Epidermal melanocyte (primary cell): ENCODE measurements around the gene HIGD1B.

Source experiments
- DNase-seq: peaks from one replicate; pipeline ENCODE4 v3.0.0; 2011; ENCODE audit warnings: low spot score; ENCODE audit not compliant: insufficient read length

HIGD1B gene

DNA sequence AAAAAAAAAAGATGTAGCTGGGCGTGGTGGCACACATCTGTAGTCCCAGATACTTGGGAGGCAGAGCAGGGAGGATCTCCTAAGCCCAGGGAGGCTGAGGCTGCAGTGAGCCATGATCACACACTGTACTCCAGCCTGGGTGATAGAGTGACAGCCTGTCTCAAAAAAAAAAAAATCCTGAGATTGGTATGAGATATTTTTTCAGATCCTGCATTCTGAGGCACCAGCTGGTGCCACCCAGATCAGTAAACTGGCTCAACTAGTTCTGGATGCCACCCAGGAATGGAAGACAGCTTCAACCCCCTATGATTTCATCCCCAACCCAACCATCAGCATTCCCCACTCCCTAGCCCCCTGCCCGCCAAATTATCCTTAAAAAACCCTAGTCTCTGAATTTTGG is 10.5 kb upstream of the HIGD1B start:
- no peak for DNase-seq

DNA sequence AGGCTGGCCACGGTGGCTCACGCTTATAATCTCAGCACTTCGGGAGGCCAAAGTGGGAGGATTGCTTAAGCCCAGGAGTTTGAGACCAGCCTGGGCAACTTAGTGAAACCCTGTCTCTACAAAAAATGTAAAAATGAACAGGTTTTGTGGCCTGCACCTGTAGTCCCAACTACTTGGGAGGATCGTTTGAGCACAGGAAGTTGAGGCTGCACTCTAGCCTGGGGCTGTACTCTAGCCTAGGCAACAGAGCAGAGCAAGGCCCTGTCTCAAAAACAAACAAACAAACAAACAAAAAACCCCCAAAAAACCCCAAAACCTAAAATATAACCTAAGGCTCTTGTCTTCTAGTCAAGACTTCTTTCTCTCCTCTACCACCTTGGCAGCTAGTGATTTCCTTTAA is 7.4 kb upstream of the HIGD1B start:
- DNase-seq: no peak

DNA sequence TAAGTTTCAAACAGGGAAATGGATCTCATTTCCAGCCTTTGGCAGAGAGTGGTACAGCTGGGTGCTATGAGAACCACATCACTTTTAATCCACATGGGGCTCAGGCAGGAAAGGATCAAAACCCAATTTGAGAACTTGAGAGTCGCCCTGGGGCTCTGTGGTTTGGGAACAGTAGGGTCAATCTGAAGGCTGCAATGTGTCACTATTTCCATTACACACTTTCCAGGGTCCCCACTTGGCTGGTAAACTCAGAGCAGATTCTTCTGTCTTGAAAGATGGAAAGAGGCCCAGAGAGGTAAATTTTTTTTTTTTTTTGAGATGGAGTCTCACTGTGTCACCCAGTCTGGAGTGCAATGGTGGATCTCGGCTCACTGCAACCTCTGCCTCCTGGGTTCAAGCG is 6.7 kb upstream of the HIGD1B start:
- no peak for DNase-seq

DNA sequence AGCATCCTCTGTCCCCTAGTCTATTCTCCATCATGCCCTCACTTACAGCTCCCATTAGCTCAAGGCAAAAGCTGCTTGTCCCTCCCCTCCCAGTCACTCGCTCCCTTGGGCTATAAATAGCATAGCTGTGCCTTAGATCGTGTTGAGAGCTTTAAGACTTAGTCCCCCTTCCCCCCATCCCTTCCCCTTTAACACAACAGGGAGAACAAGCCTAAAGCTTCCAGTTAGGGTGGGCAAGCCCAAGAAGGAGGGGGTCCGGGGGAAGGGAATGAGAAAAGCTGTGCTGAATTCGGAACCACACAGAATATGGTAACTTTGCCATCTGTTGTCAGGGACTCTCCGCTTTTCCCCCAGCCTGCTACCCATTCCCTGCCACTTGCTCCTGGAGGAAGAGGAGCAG is 4.9 kb upstream of the HIGD1B start:
- no peak for DNase-seq

DNA sequence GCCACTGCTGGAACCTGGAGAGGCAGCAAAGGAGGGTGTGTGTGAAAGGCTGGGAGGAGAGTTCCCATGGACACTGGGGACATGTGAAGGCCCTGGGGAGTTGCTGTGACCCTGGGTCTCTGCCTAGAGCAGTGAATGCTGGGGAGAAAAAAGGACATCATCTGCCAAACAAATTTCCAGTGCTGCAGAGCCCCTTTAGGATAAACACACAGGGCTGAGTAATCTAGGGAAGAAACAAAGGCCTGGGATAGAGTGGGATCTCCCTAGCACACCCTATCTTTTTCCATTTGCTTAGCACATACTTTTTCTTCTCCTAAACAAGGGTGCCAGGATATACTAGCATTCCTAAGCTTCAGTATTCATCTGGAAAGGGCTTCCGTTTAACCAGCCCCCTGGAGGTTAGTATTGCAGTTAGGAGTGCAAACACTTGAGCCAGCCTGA is 3.3 kb upstream of the HIGD1B start:
- DNase-seq: no peak

DNA sequence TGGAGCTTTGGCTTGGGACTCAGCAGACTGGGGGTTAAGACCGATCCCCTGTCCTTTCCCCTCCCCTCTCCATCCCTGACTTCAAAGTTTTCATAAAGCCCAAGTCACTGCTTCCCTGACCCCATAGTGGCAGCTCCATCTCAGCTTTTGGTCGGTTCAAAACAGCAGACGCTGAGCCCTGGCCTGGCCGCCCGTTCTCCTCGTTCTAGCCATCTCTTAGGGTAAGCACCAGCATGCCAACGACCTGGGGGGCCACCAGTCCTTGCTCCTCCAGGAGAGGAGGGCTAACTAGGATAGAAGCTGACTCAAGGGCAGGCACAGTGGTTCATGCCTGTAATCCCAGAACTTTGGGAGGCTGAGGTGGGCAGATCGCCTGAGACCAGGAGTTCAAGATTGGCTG is 1.5 kb upstream of the HIGD1B start:
- DNase-seq: no peak

- DNase-seq: no peak
These were observed 643 bp downstream of the HIGD1B start for GRCh38 chr17:44848257-44848795.

GRCh38 chr17:44848961-44849489 is 1.3 kb downstream of the HIGD1B start:
- no peak for DNase-seq

DNA sequence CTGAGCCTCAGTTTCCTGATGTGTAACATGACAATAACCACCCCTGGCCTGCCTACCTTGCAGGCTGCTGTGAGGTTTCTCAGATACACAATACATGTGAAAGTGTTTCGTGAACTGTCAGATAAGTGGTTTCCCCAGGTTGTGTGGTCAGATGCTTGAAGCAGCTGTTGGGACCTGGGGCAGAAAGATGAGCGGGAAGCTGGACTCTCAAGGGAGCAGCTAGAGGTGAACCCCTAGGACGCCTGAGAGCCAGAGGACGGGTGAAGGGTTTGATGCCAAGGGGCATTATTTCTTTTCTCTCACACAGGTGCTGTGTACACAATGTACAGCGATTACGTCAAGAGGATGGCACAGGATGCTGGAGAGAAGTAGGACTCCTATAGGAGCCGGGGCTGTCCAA is 2.3 kb downstream of the HIGD1B start:
- DNase-seq: no peak

DNA sequence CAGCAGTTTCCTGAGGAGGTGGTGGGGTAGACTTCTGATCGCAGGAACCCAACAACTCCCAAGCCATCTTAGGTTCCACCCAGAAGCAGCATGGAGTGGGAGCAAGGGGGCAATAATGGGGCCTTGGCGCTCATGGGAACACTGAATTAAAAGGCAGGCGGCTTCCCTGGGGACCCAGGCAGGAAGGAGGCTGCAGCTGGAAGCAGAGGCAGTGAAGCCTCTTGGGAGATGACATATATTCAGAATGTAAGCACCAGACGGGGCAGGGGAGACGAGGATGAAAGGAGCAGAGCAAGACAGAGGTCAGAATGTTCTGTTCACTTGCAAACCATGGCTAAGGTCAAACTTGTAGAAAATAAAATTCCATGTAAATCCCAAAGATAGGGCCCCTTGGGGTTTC is 2.9 kb downstream of the HIGD1B start:
- no peak for DNase-seq

DNA sequence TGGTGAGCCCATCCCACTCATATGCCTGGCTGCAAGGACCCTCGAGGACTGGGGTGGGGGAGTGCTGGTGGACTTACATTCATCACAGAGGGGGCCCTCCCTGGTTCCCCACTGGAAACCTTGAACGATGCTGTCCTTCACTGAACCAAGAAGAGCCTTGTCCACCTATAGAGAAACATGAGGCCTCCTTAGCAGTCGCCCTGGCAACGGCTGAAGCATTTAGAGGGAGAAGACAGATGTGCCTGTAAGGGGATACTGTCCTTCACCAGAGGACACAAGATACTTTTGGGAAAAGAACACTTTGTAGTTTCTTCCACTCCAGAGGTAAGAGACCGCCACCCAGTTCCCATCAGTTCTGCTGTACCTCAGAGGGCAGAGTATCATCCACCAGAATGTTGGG is 6.5 kb downstream of the HIGD1B start:
- no peak for DNase-seq

- DNase-seq: no peak
These were observed 12.0 kb downstream of the HIGD1B start for GRCh38 chr17:44859701-44860100.

DNA sequence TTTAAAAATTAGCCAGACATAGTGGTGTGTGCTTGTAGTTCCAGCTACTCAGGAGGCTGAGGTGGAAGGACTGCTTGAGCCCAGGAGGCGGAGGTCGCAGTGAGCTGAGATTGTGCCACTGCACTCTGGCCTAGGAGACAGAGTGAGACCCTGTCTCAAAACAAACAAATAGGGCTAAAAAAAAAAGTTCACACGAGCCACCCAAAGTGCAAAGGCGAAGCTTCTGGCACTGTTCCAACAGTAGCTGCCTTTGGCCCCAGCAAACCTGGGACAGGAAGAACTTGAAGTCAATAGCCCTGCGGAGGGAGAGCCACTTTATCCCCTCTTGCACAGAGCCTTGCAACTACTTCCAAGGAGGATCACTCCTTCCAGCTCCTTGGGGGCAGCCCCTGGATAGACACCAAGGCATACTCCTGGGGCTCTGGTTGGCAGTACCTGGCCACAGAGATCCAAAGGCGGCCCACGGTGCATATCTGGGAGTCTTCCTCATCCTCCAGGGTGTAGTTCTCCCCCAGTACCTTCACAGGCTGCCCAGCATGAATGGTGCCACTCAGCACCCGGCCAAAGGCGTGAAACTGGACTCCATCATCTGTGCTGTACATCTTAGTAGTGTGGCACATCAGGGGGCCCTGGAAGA is 14.7 kb downstream of the HIGD1B start:
- no peak for DNase-seq

- no peak for DNase-seq
These were observed 15.6 kb downstream of the HIGD1B start for GRCh38 chr17:44863061-44863918.

DNA sequence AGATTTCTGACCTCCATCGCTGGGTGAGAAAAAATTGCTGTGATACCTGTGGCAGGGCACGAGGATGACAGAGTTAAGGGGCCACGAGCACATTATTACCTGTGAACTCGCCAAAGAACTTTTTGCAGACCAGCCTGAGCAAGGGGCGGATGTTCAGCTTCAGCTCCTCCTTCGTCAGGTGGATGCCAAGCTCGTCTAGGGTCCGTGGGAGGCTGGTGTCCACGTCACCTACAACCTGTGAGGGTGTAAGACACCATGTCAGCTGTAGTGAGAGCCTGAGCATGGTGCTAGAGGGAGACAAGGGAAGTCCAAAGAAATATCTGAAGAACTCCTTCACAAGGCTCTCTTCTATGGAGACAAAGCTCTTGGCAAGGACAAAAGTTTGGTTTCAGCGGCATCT is 17.1 kb downstream of the HIGD1B start:
- no peak for DNase-seq

DNA sequence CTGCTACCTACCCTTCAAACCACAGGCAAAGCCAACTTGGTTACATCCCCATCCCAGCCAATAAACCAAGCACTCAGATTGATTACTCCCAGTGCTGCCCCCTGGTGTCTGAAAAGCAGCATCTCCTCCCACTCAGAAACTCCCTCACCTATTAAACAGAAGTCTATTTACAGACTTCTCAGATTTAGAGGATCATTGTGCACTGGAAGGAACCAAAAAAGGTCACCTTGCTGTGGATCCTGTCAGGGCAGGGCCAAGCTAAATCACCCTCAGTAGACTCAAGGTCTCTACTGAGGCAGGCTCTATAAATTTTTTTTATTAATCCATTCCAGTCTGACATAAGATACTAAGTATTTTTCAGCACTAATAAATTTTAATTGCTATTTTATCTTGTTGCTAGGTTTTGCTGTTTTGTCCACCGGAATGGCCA is 17.6 kb downstream of the HIGD1B start:
- DNase-seq: peak; percentile 84

- no peak for DNase-seq
These were observed 18.2 kb downstream of the HIGD1B start for GRCh38 chr17:44865931-44866330.

DNA sequence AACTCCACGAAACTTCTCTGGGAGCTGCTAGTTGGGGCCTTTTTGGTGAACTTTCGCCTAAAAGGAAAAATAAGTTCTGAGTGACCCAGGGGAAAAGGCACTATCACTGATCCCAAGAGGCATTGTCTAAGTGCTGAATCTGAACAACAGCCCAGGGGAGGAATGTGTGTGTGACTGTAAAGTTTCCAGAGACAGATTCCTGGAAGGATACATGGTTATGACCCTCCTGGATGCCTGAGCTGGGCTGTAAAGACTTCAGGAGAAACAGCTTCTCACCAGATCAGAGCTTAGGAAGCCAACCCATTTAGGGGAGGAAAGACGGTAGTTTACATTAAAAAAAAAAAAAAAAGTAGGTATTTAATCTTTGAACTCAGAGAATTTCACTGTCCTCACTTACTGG is 20.2 kb downstream of the HIGD1B start:
- no peak for DNase-seq

GRCh38 chr17:44871556-44871955 is 23.9 kb downstream of the HIGD1B start:
- DNase-seq: no peak

- DNase-seq: no peak
These were observed 24.6 kb downstream of the HIGD1B start for GRCh38 chr17:44872131-44872768.

- DNase-seq: no peak
These were observed 28.1 kb downstream of the HIGD1B start for GRCh38 chr17:44875761-44876160.

GRCh38 chr17:44877121-44877520 is 29.4 kb downstream of the HIGD1B start:
- no peak for DNase-seq
